Measurements from ENCODE around the gene AADAT. TPM values are rescaled to one million over a fixed set of nuclear protein-coding genes. Genes with fewer than 3 reads are reported as not detected.
"Not testable (repeated sequence)": the region's sequence is repeated elsewhere in the genome, so short reads cannot be mapped to it uniquely, and the experiment has no call there.

AADAT gene
- total RNA-seq, 1 experiment from 2014 or later, result 13.3 TPM

GRCh38 chr4:170106900-170107299 lies 17.1 kb upstream of the AADAT start:
- Histone ChIP-seq H3K9me3 (replicated peaks) (no peaks in the 10 kb centered on the region), H3K4me3 (no peak overlapping the region), H3K27ac (no peak overlapping the region), H3K36me3 (no peaks in the 10 kb centered on the region), H3K27me3 (no peaks in the 10 kb centered on the region), H3K4me1 (no peaks in the 10 kb centered on the region)
- no peak for DNase-seq

DNA sequence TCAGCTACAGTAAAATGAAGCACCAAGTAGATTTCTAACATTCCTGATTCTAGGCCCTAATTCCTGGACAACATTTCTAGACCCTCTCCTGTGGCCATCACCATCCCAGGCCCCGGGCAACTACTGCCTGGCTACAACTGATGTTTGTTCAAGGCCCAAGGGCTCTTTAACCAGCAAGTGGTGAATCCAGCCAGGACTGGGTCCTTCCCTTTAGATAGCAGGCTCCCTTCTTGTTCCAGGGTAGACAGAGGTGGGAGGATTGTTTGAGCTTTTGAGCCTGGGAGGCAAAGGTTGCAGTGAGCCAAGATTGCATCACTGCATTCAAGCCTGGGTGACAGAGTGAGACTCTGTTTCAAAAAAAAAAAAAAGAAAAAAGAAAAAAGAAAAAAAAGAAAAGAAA lies 12.7 kb upstream of the AADAT start:
- Histone ChIP-seq H3K27me3 (no peaks in the 10 kb centered on the region), H3K4me3 (no peak overlapping the region), H3K27ac (no peak overlapping the region), H3K4me1 (no peaks in the 10 kb centered on the region), H3K9me3 (replicated peaks) (no peaks in the 10 kb centered on the region), H3K36me3 (no peaks in the 10 kb centered on the region)
- DNase-seq, result no peak

- H3K9me3 ChIP-seq (replicated peaks); H3K27ac ChIP-seq; H3K4me3 ChIP-seq; H3K27me3 ChIP-seq; DNase-seq; H3K36me3 ChIP-seq; H3K4me1 ChIP-seq: not testable (repeated sequence)
These were observed 8.4 kb upstream of the AADAT start for GRCh38 chr4:170098171-170098570.

DNA sequence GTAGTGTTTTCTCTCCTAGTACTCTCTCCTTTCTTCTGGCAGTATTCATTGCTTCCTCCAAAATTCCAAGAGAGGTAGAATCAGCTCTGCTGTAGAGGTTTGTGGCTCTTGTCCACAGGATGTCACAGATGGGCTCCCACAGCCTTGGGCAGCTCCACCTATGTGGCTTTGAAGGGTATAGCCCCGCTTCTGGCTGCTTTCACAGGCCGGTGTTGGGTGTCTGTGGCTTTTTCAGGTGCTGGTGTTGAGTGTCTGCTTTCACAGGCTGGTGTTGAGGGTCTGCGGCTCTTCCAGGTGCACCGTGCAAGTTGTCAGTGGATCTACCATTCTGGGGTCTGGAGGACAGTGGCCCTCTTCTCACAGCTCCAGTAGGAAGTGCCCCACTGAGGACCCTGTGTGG lies 7.9 kb upstream of the AADAT start:
- no peak overlapping the region for H3K27ac ChIP-seq
- DNase-seq, result no peak
- no peaks in the 10 kb centered on the region for H3K27me3 ChIP-seq
- H3K4me3 ChIP-seq, result no peak overlapping the region
- H3K4me1 ChIP-seq, result no peaks in the 10 kb centered on the region
- H3K36me3 ChIP-seq, result no peaks in the 10 kb centered on the region
- no peaks in the 10 kb centered on the region for H3K9me3 ChIP-seq (replicated peaks)

GRCh38 chr4:170093973-170094535 lies 4.3 kb upstream of the AADAT start:
- H3K4me1 ChIP-seq, result no peaks in the 10 kb centered on the region
- H3K27ac ChIP-seq, result no peak overlapping the region
- H3K4me3 ChIP-seq, result no peak overlapping the region
- no peak for DNase-seq
- H3K27me3 ChIP-seq, result no peaks in the 10 kb centered on the region
- no peaks in the 10 kb centered on the region for H3K9me3 ChIP-seq (replicated peaks)
- no peaks in the 10 kb centered on the region for H3K36me3 ChIP-seq

GRCh38 chr4:170091069-170091696 lies 1.4 kb upstream of the AADAT start:
- Histone ChIP-seq H3K4me3 (no peak overlapping the region), H3K36me3 (peaks cover 8% of the 10 kb centered on the region), H3K4me1 (no peaks in the 10 kb centered on the region), H3K9me3 (replicated peaks) (no peaks in the 10 kb centered on the region), H3K27ac (no peak overlapping the region), H3K27me3 (no peaks in the 10 kb centered on the region)
- DNase-seq, result no peak

GRCh38 chr4:170090352-170091052 lies 746 bp upstream of the AADAT start:
- peaks cover 8% of the 10 kb centered on the region for H3K36me3 ChIP-seq
- no peaks in the 10 kb centered on the region for H3K27me3 ChIP-seq
- DNase-seq, result no peak
- H3K9me3 ChIP-seq (replicated peaks), result no peaks in the 10 kb centered on the region
- peak overlapping the region; percentile 82 for H3K27ac ChIP-seq
- no peaks in the 10 kb centered on the region for H3K4me1 ChIP-seq
- H3K4me3 ChIP-seq, result peak overlapping the region; percentile 91

DNA sequence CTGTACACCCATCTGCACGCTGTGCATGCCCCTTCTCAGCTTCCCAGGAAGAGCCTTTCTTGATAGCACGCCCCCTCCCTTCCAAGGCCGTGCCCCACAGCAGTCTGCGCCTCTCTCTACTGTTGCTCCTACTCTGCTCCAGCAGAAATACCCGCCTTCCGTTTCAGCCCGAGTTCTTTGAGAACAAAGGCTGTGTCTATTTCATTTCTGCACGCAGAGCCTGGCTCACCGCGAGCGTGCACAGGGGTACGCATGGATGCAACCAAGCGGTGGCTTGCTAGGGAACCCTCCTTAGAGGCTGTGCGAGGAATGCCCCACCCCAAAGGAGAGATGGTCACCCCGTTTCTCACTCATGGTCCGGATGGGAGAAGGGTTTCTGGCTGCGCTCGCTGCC lies 485 bp downstream of the AADAT start:
- Histone ChIP-seq H3K4me1 (no peaks in the 10 kb centered on the region), H3K9me3 (replicated peaks) (no peaks in the 10 kb centered on the region), H3K27ac (peak overlapping the region; percentile 82), H3K36me3 (peaks cover 11% of the 10 kb centered on the region), H3K4me3 (peak overlapping the region; percentile 91), H3K27me3 (no peaks in the 10 kb centered on the region)
- peak; percentile 55 to 66 for DNase-seq

- H3K27me3 ChIP-seq, result no peaks in the 10 kb centered on the region
- DNase-seq, result peak in 1 of 2 experiments; percentile 33
- peaks cover 16% of the 10 kb centered on the region for H3K36me3 ChIP-seq
- H3K27ac ChIP-seq, result peak overlapping the region; percentile 82
- peak overlapping the region; percentile 91 for H3K4me3 ChIP-seq
- H3K9me3 ChIP-seq (replicated peaks), result no peaks in the 10 kb centered on the region
- no peaks in the 10 kb centered on the region for H3K4me1 ChIP-seq
These were observed 1.0 kb downstream of the AADAT start for GRCh38 chr4:170088716-170089115.

GRCh38 chr4:170087163-170087700 lies 2.5 kb downstream of the AADAT start:
- H3K27ac ChIP-seq, result no peak overlapping the region
- H3K4me3 ChIP-seq, result no peak overlapping the region
- no peaks in the 10 kb centered on the region for H3K4me1 ChIP-seq
- H3K9me3 ChIP-seq (replicated peaks), result no peaks in the 10 kb centered on the region
- H3K27me3 ChIP-seq, result no peaks in the 10 kb centered on the region
- peaks cover 29% of the 10 kb centered on the region for H3K36me3 ChIP-seq
- no peak for DNase-seq

DNA sequence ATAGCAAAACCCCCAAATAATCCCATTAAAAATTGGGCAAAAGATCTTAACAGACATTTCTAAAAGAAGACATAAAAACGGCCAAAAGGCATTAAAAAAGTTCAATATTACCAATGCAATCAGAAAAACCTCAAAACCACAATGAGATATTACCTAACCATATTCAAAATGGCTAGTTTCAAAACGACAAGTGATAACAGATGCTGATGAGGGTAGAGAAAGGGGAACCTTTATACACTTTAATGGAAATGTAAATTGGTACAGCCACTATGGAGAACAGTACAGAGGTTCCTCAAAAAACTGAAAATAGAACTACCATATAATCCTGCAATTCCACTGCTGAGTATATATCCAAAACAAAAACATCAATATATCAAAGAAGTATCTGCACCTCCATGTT lies 6.2 kb downstream of the AADAT start:
- Histone ChIP-seq H3K4me3 (no peak overlapping the region), H3K9me3 (replicated peaks) (no peaks in the 10 kb centered on the region), H3K4me1 (no peaks in the 10 kb centered on the region), H3K27me3 (no peaks in the 10 kb centered on the region), H3K36me3 (peaks cover 53% of the 10 kb centered on the region), H3K27ac (no peak overlapping the region)
- no peak for DNase-seq

- H3K36me3 ChIP-seq, result peaks cover 60% of the 10 kb centered on the region
- no peak overlapping the region for H3K4me3 ChIP-seq
- no peak overlapping the region for H3K27ac ChIP-seq
- H3K4me1 ChIP-seq, result no peaks in the 10 kb centered on the region
- no peak for DNase-seq
- H3K9me3 ChIP-seq (replicated peaks), result no peaks in the 10 kb centered on the region
- no peaks in the 10 kb centered on the region for H3K27me3 ChIP-seq
These were observed 9.3 kb downstream of the AADAT start for GRCh38 chr4:170080496-170080895.

- Histone ChIP-seq H3K36me3 (peaks cover 60% of the 10 kb centered on the region), H3K9me3 (replicated peaks) (no peaks in the 10 kb centered on the region), H3K4me1 (no peaks in the 10 kb centered on the region), H3K27me3 (no peaks in the 10 kb centered on the region), H3K27ac (no peak overlapping the region), H3K4me3 (no peak overlapping the region)
- DNase-seq, result no peak
These were observed 9.8 kb downstream of the AADAT start for GRCh38 chr4:170079981-170080380.

- Histone ChIP-seq H3K4me1 (no peaks in the 10 kb centered on the region), H3K36me3 (peaks cover 12% of the 10 kb centered on the region), H3K27me3 (no peaks in the 10 kb centered on the region), H3K27ac (no peak overlapping the region), H3K4me3 (no peak overlapping the region), H3K9me3 (replicated peaks) (no peaks in the 10 kb centered on the region)
- DNase-seq, result no peak
These were observed 18.6 kb downstream of the AADAT start for GRCh38 chr4:170071196-170071595.

- no peaks in the 10 kb centered on the region for H3K9me3 ChIP-seq (replicated peaks)
- H3K27me3 ChIP-seq, result no peaks in the 10 kb centered on the region
- no peak overlapping the region for H3K27ac ChIP-seq
- no peak for DNase-seq
- H3K4me1 ChIP-seq, result no peaks in the 10 kb centered on the region
- peaks cover 9% of the 10 kb centered on the region for H3K36me3 ChIP-seq
- no peak overlapping the region for H3K4me3 ChIP-seq
These were observed 21.2 kb downstream of the AADAT start for GRCh38 chr4:170068438-170069128.

Measured in SJCRH30 (cell line).